Measurements from ENCODE around the gene PNMA6F.

GRCh38 chrX:153312842-153313241 lies 8.7 kb downstream of the PNMA6F start:
- TF ChIP-seq CTCF (IDR thresholded peaks at IDR 0.05; ENCODE audit: low read depth, low read length, poor library complexity, severe bottlenecking) = no peak
- no peak for TF ChIP-seq EZH2phosphoT487 (IDR thresholded peaks at IDR 0.05; ENCODE audit: borderline replicate concordance, low read length)
